Measurements from ENCODE around the gene NAA30. TPM values are rescaled to one million over a fixed set of nuclear protein-coding genes. Genes with fewer than 3 reads are reported as not detected.

NAA30 gene
- total and polyA plus RNA-seq, 7 donors = 15.9 to 47.7 (median 37.3) TPM

GRCh38 chr14:57412341-57412740, 22.0 kb downstream of the NAA30 start:
- Histone ChIP-seq H3K9me3 (no peaks in the 10 kb centered on the region), H3K27me3 (ENCODE audit: insufficient read depth in 3 of 3, low read length in 2 of 3) (no peaks in the 10 kb centered on the region), H3K36me3 (ENCODE audit: insufficient read depth in 1 of 2, low read depth in 1 of 2) (peaks cover 0 to 16% of the 10 kb centered on the region in 2 donors), H3K4me3 (no peak overlapping the region), H3K4me1 (no peaks in the 10 kb centered on the region), H3K27ac (no peak overlapping the region)
- 59 to 68% (median 60%) methylated on average over 2 of the region's 2 CpGs for WGBS, 3 donors
- no peak for DNase-seq
- ATAC-seq = no peak
- intact Hi-C loops (cut with DNase I) = no loop called here
- no peak for TF ChIP-seq CTCF (IDR thresholded peaks at IDR 0.05)

- no peaks in the 10 kb centered on the region for H3K9me3 ChIP-seq
- H3K4me1 ChIP-seq = no peaks in the 10 kb centered on the region
- ATAC-seq = no peak
- peaks cover 0 to 16% of the 10 kb centered on the region in 2 donors for H3K36me3 ChIP-seq (ENCODE audit: insufficient read depth in 1 of 2, low read depth in 1 of 2)
- H3K27ac ChIP-seq = no peak overlapping the region
- intact Hi-C loops (cut with DNase I) = no loop called here
- no peak for DNase-seq
- 87 to 89% (median 88%) methylated on average over 2 of the region's 2 CpGs for WGBS, 3 donors
- no peaks in the 10 kb centered on the region for H3K27me3 ChIP-seq (ENCODE audit: insufficient read depth in 3 of 3, low read length in 2 of 3)
- TF ChIP-seq CTCF (IDR thresholded peaks at IDR 0.05) = no peak
- H3K4me3 ChIP-seq = no peak overlapping the region
Measured at GRCh38 chr14:57413849-57414248, 23.5 kb downstream of the NAA30 start.

GRCh38 chr14:57417228-57417627, 26.8 kb downstream of the NAA30 start:
- H3K27me3 ChIP-seq (ENCODE audit: insufficient read depth in 3 of 3, low read length in 2 of 3) = no peaks in the 10 kb centered on the region
- TF ChIP-seq CTCF (IDR thresholded peaks at IDR 0.05) = no peak
- ATAC-seq (no peak), DNase-seq (no peak)
- H3K27ac ChIP-seq = no peak overlapping the region
- intact Hi-C loops (cut with DNase I) = no loop called here
- H3K36me3 ChIP-seq (ENCODE audit: insufficient read depth in 1 of 2, low read depth in 1 of 2) = no peaks in the 10 kb centered on the region
- no peaks in the 10 kb centered on the region for H3K4me1 ChIP-seq
- H3K9me3 ChIP-seq = no peaks in the 10 kb centered on the region
- 42 to 68% (median 53%) methylated on average over 1 of the region's 1 CpG for WGBS, 3 donors
- H3K4me3 ChIP-seq = no peak overlapping the region

- Histone ChIP-seq H3K36me3 (ENCODE audit: insufficient read depth in 1 of 2, low read depth in 1 of 2) (no peaks in the 10 kb centered on the region), H3K4me1 (no peaks in the 10 kb centered on the region), H3K4me3 (no peak overlapping the region), H3K27ac (no peak overlapping the region), H3K27me3 (ENCODE audit: insufficient read depth in 3 of 3, low read length in 2 of 3) (no peaks in the 10 kb centered on the region), H3K9me3 (no peaks in the 10 kb centered on the region)
- no peak for DNase-seq
- TF ChIP-seq CTCF (IDR thresholded peaks at IDR 0.05) = no peak
- intact Hi-C loops (cut with DNase I) = no loop called here
- ATAC-seq = no peak
- 93 to 96% (median 93%) methylated on average over 4 of the region's 4 CpGs for WGBS, 3 donors
Measured at GRCh38 chr14:57418999-57419398, 28.6 kb downstream of the NAA30 start.

- no peaks in the 10 kb centered on the region for H3K4me1 ChIP-seq
- no peaks in the 10 kb centered on the region for H3K27me3 ChIP-seq (ENCODE audit: insufficient read depth in 3 of 3, low read length in 2 of 3)
- H3K4me3 ChIP-seq = no peak overlapping the region
- ATAC-seq (no peak), DNase-seq (no peak)
- no peak overlapping the region for H3K27ac ChIP-seq
- H3K9me3 ChIP-seq = no peaks in the 10 kb centered on the region
- 46 to 58% (median 50%) methylated on average over 4 of the region's 4 CpGs for WGBS, 3 donors
- no peak for TF ChIP-seq CTCF (IDR thresholded peaks at IDR 0.05)
- intact Hi-C loops (cut with DNase I) = no loop called here
- H3K36me3 ChIP-seq (ENCODE audit: insufficient read depth in 1 of 2, low read depth in 1 of 2) = no peaks in the 10 kb centered on the region
Measured at GRCh38 chr14:57420033-57420432, 29.6 kb downstream of the NAA30 start.
